Coronary artery (tissue), 2 donors: Measurements from ENCODE around the gene PHACTR1.

Experiments used
- DNase-seq: peaks from one replicate; pipeline ENCODE4 v3.0.0-alpha.2; 2017; ENCODE audit warnings: low spot score
- H3K27ac ChIP-seq, 2 donors: fragments of 200-600 bp; sonication (generic); one replicate each; pipeline ENCODE4 v1.5.1; 2016 to 2019
- H3K4me3 ChIP-seq: fragments of 200-600 bp; sonication (generic); 2 replicates; pipeline ENCODE4 v1.5.1; 2016; ENCODE audit warnings: mild to moderate bottlenecking, moderate library complexity
- CTCF ChIP-seq: fragments of 200-600 bp; sonication (generic); IDR thresholded peaks from one replicate; pipeline ENCODE4 v1.5.1; 2019; ENCODE audit warnings: antibody characterized with exemption

PHACTR1 gene

GRCh38 chr6:12748815-12749521 is 32.4 kb downstream of the PHACTR1 start:
- H3K27ac ChIP-seq = no peak overlapping the region
- no peak for DNase-seq
- no peak for TF ChIP-seq CTCF
- H3K4me3 ChIP-seq = no peak overlapping the region

- TF ChIP-seq CTCF = no peak
- H3K4me3 ChIP-seq = peak overlapping the region; percentile 57
Observed at GRCh38 chr6:12749531-12750379, 33.2 kb downstream of the PHACTR1 start.

GRCh38 chr6:12750416-12750815 is 33.8 kb downstream of the PHACTR1 start:
- no peak overlapping the region for H3K4me3 ChIP-seq
- no peak for DNase-seq
- TF ChIP-seq CTCF = no peak
- no peak overlapping the region for H3K27ac ChIP-seq

More at GRCh38 chr6:12749531-12750379, 33.2 kb downstream of the PHACTR1 start:
- DNase-seq = no peak
- no peak overlapping the region for H3K27ac ChIP-seq

GRCh38 chr6:12751694-12752325 is 35.2 kb downstream of the PHACTR1 start:
- Histone ChIP-seq H3K4me3 (no peak overlapping the region), H3K27ac (no peak overlapping the region)
- no peak for TF ChIP-seq CTCF
- no peak for DNase-seq

GRCh38 chr6:12753036-12753435 is 36.5 kb downstream of the PHACTR1 start:
- Histone ChIP-seq H3K27ac (no peak overlapping the region), H3K4me3 (no peak overlapping the region)
- no peak for TF ChIP-seq CTCF

GRCh38 chr6:12760226-12760625 is 43.7 kb downstream of the PHACTR1 start:
- no peak for DNase-seq
- no peak overlapping the region for H3K4me3 ChIP-seq
- TF ChIP-seq CTCF = no peak
- no peak overlapping the region for H3K27ac ChIP-seq

More at GRCh38 chr6:12753036-12753435, 36.5 kb downstream of the PHACTR1 start:
- no peak for DNase-seq
